ENCODE results near the gene TIMP2.

DNA sequence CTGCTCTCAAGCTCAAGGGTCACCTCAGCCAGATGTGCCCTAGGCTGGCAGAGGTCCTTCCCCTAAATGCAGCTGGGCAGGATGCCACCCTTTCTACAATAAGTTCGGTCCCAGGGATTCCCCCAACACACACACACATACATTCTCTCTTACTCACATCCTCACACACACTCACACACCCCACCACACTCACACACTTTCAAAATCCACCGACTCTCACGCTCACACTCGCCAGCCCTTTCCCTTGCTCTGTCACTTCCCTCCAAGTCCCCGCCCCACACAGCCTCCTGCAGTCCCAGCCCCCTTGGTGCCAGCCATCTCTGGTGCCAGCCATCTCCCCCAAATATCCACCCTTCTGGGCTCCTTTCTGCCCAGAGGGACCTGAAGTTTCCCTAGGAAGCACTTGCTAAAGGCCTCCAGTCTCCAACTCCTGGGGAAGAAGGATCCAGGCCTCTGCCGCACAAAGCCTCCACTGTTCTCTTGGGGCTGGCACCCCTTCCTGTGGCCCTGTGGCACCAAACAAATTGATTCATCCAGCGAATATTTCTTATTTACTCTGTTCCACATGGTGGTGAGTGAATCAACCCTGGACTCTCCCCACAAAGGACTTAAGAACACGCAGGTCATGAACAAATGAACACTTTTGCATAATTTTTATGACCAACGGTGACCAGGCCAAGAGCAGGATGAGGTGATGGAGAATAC is 80.7 kb downstream of the TIMP2 start:
- TF ChIP-seq, protein P1, sequence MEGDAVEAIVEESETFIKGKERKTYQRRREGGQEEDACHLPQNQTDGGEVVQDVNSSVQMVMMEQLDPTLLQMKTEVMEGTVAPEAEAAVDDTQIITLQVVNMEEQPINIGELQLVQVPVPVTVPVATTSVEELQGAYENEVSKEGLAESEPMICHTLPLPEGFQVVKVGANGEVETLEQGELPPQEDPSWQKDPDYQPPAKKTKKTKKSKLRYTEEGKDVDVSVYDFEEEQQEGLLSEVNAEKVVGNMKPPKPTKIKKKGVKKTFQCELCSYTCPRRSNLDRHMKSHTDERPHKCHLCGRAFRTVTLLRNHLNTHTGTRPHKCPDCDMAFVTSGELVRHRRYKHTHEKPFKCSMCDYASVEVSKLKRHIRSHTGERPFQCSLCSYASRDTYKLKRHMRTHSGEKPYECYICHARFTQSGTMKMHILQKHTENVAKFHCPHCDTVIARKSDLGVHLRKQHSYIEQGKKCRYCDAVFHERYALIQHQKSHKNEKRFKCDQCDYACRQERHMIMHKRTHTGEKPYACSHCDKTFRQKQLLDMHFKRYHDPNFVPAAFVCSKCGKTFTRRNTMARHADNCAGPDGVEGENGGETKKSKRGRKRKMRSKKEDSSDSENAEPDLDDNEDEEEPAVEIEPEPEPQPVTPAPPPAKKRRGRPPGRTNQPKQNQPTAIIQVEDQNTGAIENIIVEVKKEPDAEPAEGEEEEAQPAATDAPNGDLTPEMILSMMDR (conservative IDR thresholded peaks at IDR 0.05 in 1 of 2, IDR thresholded peaks at IDR 0.05 in 1 of 2; ENCODE audit: extremely low read depth in 1 of 2, insufficient read depth in 1 of 2, low read depth in 1 of 2, low read length in 2 of 2) = no peak
- TF ChIP-seq EZH2 (IDR thresholded peaks at IDR 0.05; ENCODE audit: borderline replicate concordance, low read length) = no peak
